Measurements from ENCODE around the gene PKHD1.

DNA sequence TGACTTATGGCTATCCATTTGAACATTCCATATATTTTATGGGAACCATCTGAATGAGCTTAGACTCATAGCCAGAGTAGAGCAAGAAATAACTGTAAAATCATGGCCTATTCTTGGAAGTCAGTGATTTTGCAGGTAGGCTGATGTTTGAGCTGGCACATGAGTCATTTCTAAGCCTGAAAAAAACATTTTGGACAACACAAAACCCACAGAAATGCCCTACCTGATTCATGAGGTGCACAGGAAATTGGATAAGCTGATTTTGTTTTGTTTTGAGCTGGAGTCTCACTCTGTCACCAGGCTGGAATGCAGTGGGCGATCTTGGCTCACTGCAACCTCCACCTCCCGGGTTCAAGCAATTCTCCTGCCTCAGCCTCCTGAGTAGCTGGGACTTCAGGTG is 443.0 kb downstream of the PKHD1 start:
- TF ChIP-seq, protein P1, sequence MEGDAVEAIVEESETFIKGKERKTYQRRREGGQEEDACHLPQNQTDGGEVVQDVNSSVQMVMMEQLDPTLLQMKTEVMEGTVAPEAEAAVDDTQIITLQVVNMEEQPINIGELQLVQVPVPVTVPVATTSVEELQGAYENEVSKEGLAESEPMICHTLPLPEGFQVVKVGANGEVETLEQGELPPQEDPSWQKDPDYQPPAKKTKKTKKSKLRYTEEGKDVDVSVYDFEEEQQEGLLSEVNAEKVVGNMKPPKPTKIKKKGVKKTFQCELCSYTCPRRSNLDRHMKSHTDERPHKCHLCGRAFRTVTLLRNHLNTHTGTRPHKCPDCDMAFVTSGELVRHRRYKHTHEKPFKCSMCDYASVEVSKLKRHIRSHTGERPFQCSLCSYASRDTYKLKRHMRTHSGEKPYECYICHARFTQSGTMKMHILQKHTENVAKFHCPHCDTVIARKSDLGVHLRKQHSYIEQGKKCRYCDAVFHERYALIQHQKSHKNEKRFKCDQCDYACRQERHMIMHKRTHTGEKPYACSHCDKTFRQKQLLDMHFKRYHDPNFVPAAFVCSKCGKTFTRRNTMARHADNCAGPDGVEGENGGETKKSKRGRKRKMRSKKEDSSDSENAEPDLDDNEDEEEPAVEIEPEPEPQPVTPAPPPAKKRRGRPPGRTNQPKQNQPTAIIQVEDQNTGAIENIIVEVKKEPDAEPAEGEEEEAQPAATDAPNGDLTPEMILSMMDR (IDR thresholded peaks at IDR 0.05): no peak
- no peak for TF ChIP-seq SIN3A (IDR thresholded peaks at IDR 0.05; ENCODE audit: borderline replicate concordance, low read depth, low read length)
- TF ChIP-seq RAD21 (IDR thresholded peaks at IDR 0.05; ENCODE audit: low read length): no peak
- no peak for TF ChIP-seq NRF1 (IDR thresholded peaks at IDR 0.05; ENCODE audit: low read depth, low read length)
- TF ChIP-seq POLR2AphosphoS5 (IDR thresholded peaks at IDR 0.05; ENCODE audit: low read depth, low read length): no peak
- TF ChIP-seq, protein P2, sequence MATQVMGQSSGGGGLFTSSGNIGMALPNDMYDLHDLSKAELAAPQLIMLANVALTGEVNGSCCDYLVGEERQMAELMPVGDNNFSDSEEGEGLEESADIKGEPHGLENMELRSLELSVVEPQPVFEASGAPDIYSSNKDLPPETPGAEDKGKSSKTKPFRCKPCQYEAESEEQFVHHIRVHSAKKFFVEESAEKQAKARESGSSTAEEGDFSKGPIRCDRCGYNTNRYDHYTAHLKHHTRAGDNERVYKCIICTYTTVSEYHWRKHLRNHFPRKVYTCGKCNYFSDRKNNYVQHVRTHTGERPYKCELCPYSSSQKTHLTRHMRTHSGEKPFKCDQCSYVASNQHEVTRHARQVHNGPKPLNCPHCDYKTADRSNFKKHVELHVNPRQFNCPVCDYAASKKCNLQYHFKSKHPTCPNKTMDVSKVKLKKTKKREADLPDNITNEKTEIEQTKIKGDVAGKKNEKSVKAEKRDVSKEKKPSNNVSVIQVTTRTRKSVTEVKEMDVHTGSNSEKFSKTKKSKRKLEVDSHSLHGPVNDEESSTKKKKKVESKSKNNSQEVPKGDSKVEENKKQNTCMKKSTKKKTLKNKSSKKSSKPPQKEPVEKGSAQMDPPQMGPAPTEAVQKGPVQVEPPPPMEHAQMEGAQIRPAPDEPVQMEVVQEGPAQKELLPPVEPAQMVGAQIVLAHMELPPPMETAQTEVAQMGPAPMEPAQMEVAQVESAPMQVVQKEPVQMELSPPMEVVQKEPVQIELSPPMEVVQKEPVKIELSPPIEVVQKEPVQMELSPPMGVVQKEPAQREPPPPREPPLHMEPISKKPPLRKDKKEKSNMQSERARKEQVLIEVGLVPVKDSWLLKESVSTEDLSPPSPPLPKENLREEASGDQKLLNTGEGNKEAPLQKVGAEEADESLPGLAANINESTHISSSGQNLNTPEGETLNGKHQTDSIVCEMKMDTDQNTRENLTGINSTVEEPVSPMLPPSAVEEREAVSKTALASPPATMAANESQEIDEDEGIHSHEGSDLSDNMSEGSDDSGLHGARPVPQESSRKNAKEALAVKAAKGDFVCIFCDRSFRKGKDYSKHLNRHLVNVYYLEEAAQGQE (IDR thresholded peaks at IDR 0.05; ENCODE audit: low read depth, low read length): no peak
- TF ChIP-seq, protein P3, sequence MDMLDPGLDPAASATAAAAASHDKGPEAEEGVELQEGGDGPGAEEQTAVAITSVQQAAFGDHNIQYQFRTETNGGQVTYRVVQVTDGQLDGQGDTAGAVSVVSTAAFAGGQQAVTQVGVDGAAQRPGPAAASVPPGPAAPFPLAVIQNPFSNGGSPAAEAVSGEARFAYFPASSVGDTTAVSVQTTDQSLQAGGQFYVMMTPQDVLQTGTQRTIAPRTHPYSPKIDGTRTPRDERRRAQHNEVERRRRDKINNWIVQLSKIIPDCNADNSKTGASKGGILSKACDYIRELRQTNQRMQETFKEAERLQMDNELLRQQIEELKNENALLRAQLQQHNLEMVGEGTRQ (IDR thresholded peaks at IDR 0.05; ENCODE audit: borderline replicate concordance, low read depth, low read length): no peak
- TF ChIP-seq YY1 (IDR thresholded peaks at IDR 0.05; ENCODE audit: low read depth): no peak
- TF ChIP-seq MXI1 (IDR thresholded peaks at IDR 0.05; ENCODE audit: low read depth, low read length): no peak

All from SK-N-SH (cell line).